ENCODE measurements around the gene SPATA13.

Gene SPATA13

DNA sequence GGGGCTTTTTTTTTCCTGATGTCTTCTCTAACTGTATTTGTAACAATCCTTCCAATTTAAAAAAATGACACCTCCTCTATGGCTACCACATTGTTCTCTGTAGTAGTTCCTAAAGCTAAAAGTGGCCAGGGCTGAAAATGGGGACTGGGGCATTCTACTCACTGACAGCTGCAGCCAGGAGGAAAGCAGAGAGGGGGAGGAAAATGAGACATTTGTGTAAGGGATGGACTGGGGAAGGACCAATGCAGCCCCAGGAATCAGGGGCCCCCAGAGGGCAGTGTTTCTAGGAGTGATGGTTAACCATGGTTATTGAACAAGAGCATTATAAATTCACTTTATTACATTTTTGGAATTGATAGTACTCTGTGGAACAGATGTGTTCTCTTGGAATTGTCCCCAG, 114.5 kb downstream of the SPATA13 start:
- Mint-ChIP-seq H3K4me3 (no peak overlapping the region), H3K36me3 (ENCODE audit: low read depth) (no peaks in the 10 kb centered on the region), H3K4me1 (peaks cover 56% of the 10 kb centered on the region), H3K27ac (peak overlapping the region; percentile 42 to 56 (median 52)), H3K27me3 (ENCODE audit: low read depth) (peaks cover 3% of the 10 kb centered on the region), H3K9me3 (no peaks in the 10 kb centered on the region)
- TF ChIP-seq, protein P1, sequence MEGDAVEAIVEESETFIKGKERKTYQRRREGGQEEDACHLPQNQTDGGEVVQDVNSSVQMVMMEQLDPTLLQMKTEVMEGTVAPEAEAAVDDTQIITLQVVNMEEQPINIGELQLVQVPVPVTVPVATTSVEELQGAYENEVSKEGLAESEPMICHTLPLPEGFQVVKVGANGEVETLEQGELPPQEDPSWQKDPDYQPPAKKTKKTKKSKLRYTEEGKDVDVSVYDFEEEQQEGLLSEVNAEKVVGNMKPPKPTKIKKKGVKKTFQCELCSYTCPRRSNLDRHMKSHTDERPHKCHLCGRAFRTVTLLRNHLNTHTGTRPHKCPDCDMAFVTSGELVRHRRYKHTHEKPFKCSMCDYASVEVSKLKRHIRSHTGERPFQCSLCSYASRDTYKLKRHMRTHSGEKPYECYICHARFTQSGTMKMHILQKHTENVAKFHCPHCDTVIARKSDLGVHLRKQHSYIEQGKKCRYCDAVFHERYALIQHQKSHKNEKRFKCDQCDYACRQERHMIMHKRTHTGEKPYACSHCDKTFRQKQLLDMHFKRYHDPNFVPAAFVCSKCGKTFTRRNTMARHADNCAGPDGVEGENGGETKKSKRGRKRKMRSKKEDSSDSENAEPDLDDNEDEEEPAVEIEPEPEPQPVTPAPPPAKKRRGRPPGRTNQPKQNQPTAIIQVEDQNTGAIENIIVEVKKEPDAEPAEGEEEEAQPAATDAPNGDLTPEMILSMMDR (IDR thresholded peaks at IDR 0.05; ENCODE audit: unreplicated experiment in 3 of 3) = no peak

GRCh38 chr13:24276306-24276705, 115.8 kb downstream of the SPATA13 start:
- H3K4me3 Mint-ChIP-seq = no peak overlapping the region
- H3K27ac Mint-ChIP-seq = no peak overlapping the region
- TF ChIP-seq, protein P1 (IDR thresholded peaks at IDR 0.05; ENCODE audit: unreplicated experiment in 3 of 3) = no peak
- H3K36me3 Mint-ChIP-seq (ENCODE audit: low read depth) = no peaks in the 10 kb centered on the region
- H3K27me3 Mint-ChIP-seq (ENCODE audit: low read depth) = peaks cover 3% of the 10 kb centered on the region
- no peaks in the 10 kb centered on the region for H3K9me3 Mint-ChIP-seq
- H3K4me1 Mint-ChIP-seq = peaks cover 53% of the 10 kb centered on the region

GRCh38 chr13:24276861-24277260, 116.3 kb downstream of the SPATA13 start:
- Mint-ChIP-seq H3K27me3 (ENCODE audit: low read depth) (peaks cover 3% of the 10 kb centered on the region), H3K27ac (no peak overlapping the region), H3K9me3 (no peaks in the 10 kb centered on the region), H3K4me3 (no peak overlapping the region), H3K4me1 (peaks cover 51% of the 10 kb centered on the region), H3K36me3 (ENCODE audit: low read depth) (no peaks in the 10 kb centered on the region)
- TF ChIP-seq, protein P1 (IDR thresholded peaks at IDR 0.05; ENCODE audit: unreplicated experiment in 3 of 3) = no peak

DNA sequence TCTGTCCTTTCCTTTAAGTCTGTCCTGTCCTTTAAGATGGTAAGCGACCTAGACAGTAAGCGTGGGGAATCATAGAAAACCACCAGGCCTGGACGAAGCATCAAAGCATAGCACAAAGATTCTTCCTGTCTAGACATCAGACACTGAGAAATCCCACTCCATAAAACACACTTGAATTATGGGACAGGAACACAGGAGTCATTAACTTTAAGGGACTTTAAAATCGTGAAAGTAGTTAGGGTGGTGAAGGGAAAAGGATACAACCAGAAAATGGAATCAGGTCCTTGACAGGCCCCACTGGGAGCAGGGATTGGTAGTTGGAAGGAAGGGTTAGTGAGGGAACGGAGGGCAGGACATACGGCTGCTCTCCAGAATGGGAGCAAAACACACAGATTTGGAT, 117.2 kb downstream of the SPATA13 start:
- Mint-ChIP-seq H3K9me3 (no peaks in the 10 kb centered on the region), H3K4me3 (no peak overlapping the region), H3K4me1 (peaks cover 47% of the 10 kb centered on the region), H3K27me3 (ENCODE audit: low read depth) (peaks cover 3% of the 10 kb centered on the region), H3K27ac (peak overlapping the region in 2 of 3 experiments; percentile 30 to 85), H3K36me3 (ENCODE audit: low read depth) (peaks cover 4% of the 10 kb centered on the region)
- TF ChIP-seq, protein P1 (IDR thresholded peaks at IDR 0.05; ENCODE audit: unreplicated experiment in 3 of 3) = no peak

GRCh38 chr13:24279327-24280110, 119.0 kb downstream of the SPATA13 start:
- Mint-ChIP-seq H3K4me1 (peaks cover 43% of the 10 kb centered on the region), H3K4me3 (no peak overlapping the region), H3K27me3 (ENCODE audit: low read depth) (peaks cover 3% of the 10 kb centered on the region), H3K27ac (peak overlapping the region; percentile 59 to 84 (median 59)), H3K36me3 (ENCODE audit: low read depth) (peaks cover 5% of the 10 kb centered on the region), H3K9me3 (no peaks in the 10 kb centered on the region)
- TF ChIP-seq, protein P1 (IDR thresholded peaks at IDR 0.05; ENCODE audit: unreplicated experiment in 3 of 3) = no peak

DNA sequence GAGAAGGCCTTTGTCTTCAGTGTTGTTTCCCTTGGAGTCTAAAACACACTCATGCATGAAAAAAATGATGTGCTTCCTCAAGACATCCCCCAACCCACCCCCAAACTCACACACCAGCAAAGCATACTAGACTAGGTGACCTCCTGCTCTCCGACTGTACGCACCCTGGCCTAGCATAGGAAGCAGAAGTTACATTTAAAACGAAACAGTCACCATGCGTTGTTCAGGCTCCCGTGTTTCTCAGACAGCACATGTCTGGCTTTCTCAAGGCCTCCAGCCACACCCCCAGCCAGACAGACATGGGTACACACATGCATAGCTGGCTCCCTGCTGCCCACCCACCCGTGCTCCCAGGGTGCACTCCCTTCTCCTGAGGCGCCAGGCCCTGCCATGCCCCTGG, 120.2 kb downstream of the SPATA13 start:
- Mint-ChIP-seq H3K9me3 (no peaks in the 10 kb centered on the region), H3K27ac (peak overlapping the region; percentile 26 to 84 (median 83)), H3K4me1 (peaks cover 35% of the 10 kb centered on the region), H3K36me3 (ENCODE audit: low read depth) (peaks cover 11% of the 10 kb centered on the region), H3K4me3 (no peak overlapping the region), H3K27me3 (ENCODE audit: low read depth) (peaks cover 3% of the 10 kb centered on the region)
- TF ChIP-seq, protein P1 (IDR thresholded peaks at IDR 0.05; ENCODE audit: unreplicated experiment in 3 of 3) = no peak
